HT-29 (cell line): ENCODE measurements around the gene PTEN. TPM values are rescaled to one million over a fixed set of nuclear protein-coding genes. Genes with fewer than 3 reads are reported as not detected.
"Not testable (repeated sequence)": the region's sequence is repeated elsewhere in the genome, so short reads cannot be mapped to it uniquely, and the experiment has no call there.

Experiments
- DNase-seq: peaks from one replicate; pipeline ENCODE4 v3.0.0-alpha.2; 2015; ENCODE audit warnings: low spot score
- total RNA-seq: library from RNA; depleted of rRNA; stranded (reverse); fragments of >200 nt; shearing (Covaris generic); gene quantifications from 2 replicates; pipeline ENCODE4 v1.2.3, GENCODE V29; 2014; rRNA removed

Gene PTEN
- 38.0 and 49.9 TPM in 2 replicates for total RNA-seq

DNA sequence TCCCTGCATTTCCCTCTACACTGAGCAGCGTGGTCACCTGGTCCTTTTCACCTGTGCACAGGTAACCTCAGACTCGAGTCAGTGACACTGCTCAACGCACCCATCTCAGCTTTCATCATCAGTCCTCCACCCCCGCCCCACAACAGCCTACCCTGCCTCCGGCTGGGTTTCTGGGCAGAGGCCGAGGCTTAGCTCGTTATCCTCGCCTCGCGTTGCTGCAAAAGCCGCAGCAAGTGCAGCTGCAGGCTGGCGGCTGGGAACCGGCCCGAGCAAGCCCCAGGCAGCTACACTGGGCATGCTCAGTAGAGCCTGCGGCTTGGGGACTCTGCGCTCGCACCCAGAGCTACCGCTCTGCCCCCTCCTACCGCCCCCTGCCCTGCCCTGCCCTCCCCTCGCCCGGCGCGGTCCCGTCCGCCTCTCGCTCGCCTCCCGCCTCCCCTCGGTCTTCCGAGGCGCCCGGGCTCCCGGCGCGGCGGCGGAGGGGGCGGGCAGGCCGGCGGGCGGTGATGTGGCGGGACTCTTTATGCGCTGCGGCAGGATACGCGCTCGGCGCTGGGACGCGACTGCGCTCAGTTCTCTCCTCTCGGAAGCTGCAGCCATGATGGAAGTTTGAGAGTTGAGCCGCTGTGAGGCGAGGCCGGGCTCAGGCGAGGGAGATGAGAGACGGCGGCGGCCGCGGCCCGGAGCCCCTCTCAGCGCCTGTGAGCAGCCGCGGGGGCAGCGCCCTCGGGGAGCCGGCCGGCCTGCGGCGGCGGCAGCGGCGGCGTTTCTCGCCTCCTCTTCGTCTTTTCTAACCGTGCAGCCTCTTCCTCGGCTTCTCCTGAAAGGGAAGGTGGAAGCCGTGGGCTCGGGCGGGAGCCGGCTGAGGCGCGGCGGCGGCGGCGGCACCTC is at the start of gene PTEN, which contains the start of gene KLLN:
TSS of gene PTEN (plus strand) at position 573 of the 891 bp plus-strand sequence. CDS start 845 bp downstream, outside the sequence.
TSS of gene KLLN (minus strand) at position 481 of the 891 bp plus-strand sequence. CDS start 1,046 bp downstream, outside the sequence.
- peak; percentile 89 for DNase-seq

DNA sequence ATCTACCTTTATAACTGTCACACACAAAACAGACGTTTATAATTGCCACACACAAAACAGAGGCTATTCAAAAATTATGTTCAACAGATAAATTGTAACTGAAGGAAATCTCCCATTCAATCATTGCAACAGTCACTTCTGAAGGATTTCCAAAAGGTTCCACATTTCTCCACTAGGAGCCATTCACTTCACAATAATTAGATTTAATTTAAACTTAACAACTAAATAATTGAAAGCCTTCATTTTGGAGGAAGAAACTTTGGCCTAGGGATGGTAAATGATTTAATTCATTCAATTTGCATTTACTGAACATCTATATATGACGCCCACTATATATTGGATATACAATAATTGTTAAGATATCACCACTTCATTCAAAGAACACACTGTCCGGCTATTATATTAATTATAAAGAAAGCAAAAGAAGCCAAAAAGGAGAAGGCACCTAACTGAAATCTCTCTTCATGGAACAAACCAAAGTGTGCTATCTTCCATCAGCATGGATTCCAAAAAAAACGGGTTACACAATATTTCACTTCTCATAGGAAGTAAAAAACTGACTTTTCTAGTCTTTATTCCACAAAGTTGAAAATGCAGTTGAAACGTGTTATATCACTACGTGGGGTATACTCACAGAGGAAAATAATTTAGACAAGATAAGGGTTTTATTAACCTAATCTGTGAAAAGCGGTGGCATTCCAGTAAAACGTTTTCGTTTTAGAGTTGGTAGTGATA is 47.1 kb upstream of the PTEN start:
- peak; percentile 22 for DNase-seq

DNA sequence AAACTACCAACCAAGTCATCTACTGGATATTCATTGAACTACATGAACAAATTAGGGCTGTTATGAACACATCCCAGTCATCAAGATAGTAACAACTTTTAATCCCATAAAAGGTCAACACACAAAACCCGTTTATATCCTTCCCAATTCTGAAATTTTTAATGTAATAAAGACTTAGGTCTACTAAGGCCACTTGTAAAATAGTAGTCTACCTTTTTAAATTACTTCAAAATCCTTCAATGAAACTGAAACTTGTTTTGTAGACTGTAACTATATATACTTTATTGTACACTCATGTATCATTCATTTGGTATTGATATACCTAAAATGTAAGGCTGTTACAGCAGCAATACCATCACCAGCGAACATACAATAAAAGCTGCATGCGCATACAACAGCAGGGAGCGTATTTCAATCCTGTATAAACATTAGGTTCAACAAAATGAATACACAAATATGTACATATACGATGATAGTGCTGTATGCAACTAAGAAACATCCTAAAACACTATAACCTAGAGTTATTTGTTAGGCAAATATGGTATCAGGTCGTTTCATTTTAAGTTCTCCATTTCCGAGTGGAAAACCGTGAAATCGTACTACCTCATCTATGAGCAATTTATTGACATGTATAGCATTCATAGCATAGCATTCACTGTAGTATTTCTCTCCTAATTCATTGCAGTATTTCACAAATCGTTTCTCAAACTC is 46.4 kb upstream of the PTEN start:
- DNase-seq: peak; percentile 43

DNA sequence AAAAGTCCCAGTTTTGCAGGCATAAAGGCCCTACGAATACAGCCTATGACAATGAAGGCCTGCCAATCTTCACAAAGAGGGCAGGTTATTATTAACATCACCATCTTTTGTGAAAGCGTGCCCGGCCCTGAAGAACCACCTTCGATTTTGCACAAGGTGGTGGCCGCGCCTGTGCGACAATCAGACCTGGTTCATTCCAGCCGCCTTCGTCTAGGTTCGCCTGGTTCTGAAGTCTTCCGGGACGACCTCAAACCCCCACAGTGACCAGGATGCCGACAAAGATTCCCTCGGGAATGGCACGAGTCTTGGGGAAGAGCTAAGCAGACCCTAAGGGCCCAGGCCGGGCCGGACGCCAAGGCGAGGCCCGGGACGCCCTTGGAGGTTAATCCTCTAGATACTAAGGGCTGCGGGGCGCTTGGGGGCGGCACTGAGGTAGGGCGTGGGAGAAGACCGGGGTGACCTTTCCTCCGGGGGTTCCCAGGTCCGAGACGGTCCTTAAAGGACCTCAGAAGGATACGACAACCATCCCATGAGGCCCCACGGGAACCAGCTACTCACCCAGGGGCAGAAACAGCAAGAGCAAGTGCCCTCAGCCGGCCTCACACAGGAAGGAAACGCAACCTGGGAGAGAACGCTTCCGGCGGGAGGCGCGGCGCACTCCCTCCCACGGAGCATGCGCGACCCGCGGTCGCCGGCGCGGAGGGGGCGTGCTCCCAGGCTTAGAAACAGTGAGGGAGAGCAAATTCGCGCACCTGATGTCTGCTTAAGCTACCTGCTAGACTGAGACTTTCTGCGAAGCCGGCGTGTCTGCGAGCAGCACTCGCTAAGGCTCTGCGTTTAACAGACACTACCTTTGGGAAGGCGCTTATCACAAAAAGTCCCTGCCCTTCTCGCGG is 45.6 kb upstream of the PTEN start, which contains the start of gene ATAD1:
TSS of gene ATAD1 (minus strand) at position 618 of the 896 bp plus-strand sequence. CDS start 3,627 bp downstream, outside the sequence.
- DNase-seq: peak; percentile 91

DNA sequence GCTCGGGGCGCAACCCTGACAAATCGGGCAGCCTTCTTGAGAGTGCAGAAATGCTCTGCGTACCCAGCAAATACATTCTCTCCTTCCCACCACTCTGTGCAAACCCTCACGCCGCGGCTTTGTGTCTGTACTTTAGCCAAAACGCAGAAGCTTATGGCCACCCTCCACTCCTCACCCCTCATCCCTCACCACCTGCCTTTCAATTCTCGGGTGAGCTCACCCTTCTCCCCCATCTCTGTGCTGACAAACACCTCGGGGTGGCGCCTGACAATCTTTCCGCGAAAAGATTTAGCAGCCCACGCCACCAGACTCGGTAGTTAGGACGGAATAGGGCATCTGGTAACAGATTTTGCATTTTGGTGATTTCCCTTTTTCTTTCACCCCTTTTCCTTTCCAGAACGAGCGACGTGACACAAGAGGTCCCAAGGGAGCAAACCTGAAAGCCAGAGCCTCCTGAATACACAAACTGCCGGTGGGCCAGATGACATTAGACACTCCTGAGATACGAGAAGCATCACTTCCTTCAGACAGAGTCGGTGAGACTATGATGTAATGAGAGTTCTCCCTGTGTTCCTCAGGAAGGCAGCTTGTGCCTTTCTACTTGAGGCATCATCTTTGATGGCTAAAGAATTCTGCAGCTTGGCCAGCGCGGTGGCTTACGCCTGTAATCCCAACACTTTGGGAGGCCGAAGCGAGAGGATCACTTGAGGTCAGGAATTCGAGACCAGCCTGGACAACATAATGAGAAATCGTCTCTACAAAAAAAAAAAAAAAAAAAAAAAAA is 44.7 kb upstream of the PTEN start:
- DNase-seq: peak; percentile 63

DNA sequence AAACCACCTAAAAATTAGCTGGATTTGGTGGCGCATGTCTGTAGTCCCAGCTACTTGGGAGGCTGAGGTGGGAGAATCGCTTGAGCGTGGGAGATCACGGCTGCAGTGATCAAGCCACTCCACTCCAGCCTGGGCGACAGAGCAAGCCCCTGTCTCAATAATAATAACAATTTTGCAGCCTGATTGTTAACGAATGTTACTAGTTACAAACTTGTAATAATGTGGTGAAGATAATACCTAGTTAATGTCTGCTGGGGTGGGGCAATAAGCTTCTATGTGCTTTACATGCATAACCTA is 44.2 kb upstream of the PTEN start:
- DNase-seq: no peak

DNA sequence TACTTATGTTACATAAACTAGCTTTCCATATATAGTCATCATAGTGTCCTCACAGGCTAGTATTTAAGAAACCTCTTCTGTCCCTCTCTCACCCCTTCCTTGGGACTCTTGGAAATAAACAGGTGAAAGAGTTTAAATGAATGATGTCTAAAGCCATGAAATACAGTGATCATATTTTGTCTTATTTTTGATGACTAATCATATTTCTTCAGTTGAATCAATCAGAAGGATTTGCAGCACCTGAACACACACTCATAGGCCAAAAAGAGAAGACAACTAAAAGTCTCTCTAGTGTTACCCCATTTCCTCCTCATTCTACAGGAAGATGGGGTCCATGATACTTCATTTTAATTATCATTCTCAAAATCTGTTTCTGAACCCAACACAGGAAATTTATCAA is 36.8 kb upstream of the PTEN start:
- DNase-seq: no peak

DNA sequence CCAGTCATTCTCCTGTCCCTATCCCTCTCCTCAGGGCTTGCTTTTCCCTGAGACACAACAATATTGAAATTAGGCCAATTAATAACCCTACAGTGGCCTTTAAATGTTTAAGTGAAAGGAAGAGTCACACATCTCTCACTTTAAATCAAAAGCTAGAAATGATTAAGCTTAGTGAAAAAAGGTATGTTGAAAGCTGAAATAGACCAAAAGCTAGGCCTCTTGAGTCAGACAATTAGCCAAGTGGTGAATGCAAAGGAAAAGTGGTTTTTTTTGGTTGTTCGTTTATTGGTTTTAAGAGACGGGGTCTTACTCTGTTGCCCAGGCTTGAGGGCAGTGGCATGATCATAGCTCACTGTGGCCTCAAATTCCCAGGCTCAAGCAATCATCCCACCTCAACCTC is 35.7 kb upstream of the PTEN start:
- no peak for DNase-seq

DNA sequence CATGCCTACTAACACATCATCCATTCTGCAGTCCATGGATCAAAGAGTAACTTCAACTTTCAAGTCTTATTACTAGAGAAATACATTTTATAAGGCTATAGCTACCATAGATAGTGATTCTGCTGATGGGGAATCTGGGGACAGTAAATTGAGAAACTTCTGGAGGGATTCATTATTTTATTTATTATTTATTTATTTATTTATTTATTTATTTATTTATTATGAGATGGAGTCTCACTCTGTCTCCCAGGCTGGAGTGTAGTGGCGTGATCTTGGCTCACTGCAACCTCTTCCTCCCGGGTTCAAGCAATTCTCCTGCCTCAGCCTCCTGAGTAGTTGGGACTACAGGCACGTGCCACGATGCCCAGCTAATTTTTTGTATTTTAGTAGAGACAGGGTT is 34.4 kb upstream of the PTEN start:
- DNase-seq: not testable (repeated sequence)

DNA sequence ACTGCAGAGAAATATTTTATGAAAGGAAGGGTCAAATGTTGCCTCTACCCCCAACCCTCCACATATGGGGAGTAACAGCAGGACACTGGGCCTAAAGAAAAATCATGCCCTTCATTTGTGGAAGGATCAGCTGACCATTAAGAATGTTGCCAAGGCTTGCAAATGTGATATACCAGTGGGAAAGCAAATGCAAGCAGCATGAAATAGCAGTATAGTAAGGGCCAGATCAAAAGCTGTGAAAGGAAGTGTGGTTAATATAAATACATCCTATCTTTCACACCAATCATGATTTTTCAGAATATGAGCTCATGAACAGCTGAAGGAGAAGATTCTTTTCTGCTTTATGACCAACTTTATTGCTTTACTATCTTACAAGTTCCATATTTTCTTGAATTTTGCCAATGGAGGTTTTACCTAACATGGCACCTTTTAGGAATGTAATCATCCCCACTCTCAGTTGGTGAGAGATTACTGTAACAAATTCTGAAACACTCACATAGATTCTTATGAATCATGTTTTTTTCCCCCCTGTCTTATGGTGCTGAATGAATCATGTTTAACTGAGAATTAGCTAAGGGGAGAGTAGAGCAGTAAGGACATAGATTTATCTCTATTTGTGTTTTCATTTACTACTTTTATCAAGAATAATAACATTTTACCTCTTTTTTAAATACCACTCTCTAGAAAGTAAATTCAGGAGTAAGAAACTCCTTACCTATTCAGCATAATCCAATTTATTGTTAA is 33.3 kb upstream of the PTEN start:
- DNase-seq: no peak

DNA sequence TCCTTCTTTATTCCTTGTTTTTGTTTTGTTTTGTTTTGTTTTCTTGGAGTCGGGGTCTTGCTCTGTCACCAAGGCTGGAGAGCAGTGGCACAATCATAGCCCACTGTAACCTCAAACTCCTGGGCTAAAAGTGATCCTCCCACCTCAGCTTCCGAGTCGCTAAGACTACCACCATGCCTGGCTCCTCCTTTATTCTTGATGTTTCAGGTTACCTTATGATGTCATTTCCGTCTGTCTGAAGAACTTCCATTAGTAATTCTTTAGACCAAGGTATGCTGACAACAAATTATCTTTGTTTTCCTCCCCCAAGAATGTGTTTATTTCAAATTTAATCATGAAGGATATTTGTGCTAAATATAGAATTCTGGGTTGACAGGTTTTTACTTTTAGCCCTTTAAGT is 27.3 kb upstream of the PTEN start:
- no peak for DNase-seq

DNA sequence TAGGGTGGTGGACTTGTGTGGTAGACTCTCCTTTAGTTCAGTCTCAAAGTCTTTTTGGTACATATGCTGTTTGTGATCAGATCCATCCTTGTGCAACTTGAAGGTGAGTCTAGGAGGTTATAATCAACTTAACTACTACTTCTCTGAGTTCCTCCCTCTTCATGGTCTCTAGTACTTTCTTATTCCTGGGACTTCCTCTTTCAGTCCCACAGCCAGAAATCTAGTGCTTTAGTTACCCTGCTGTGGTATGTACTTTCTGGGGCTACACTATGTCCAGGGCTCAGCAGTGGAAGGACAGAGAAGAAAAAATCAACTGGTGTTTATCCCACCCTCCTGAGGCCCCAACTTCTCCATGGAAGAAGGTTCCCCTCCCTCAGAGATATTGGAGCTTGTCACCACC is 26.0 kb upstream of the PTEN start:
- DNase-seq: no peak

DNA sequence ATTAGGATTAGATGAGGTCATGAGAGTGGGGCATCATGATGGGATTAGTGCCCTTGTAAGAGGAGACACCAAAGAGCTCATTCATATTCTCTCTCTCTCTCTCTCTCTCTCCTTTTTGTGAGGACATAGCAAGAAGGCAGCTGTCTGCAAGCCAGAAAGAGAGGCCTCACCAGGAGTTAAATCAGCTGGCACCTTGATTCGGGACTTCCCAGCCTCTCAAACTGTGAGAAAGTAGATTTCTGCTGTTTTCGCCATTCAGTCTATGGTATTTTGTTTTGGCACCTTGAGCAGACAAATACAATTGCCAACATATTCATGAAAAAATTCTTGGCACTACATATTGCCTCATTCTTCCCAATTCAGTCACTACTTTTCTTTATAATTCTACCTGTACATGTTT is 24.8 kb upstream of the PTEN start:
- DNase-seq: no peak

DNA sequence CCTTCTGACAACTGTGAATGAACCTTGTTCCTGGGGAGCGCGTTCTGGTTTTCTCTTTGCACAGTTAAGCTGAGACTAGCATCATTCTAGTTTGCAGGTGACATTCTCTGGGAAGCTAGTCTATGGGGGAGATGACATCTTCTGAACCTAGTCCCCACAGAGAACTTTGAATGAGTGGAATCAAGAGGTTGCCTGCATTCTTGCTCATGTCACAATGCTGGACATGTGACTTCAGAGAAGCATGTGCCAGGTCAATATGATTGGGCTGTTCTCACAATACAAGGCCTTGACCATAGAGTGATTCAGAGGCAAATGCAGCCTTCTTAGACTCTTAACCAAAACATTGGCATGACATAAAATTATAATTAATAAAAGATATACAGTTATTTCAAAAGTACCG is 22.2 kb upstream of the PTEN start:
- DNase-seq: no peak

DNA sequence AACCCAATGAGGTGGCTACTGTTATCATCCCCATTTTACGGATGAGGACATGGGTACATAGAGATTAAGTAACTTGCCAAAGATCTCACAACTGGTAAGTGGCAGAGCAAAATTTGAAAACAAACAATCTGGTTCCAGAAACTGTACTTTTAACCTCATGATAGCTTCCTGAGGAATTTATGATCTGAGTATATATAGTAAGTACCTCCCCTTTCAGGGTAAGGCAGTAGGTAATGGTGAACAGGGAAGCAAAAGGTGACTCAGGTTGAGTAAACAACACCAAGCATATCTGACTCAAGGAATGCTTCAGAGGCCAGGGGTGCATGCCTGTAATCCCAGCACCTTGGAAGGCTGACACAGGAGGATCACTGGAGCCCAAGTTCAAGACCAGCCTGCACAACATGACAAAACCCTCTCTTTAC is 21.2 kb upstream of the PTEN start:
- peak; percentile 86 for DNase-seq

DNA sequence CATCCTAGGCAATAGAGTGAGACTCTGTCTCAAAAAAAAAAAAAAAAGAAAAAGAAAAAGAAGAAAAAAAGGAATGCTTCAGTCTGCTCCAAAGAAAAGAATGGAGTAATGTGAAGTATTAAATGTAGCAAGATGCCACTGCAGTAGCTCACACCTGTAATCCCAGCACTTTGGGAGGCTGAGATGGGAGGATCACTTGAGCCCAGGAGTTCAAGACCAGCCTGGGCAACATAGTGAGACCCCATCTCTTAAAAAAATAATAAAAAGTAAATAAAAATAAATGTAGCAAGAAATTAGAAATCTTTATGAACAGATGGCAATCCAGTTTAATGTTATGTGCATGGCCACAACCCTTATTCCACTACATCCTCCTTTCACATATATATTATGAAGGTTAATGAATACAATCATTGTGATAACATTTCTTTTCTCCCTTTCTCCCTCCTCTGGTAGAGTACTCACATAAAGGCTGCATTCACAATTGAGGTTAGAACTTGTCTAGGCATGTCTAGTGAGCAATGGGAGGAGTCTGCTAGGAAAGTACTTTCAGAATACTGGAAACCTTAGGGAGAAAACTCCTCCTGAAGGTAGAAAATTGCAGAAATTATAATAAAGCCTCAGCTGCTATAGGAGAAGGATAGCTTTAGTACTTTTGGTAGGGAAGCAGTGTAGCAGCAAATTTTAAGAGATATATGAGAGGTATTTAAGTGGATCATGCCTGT is 20.5 kb upstream of the PTEN start:
- DNase-seq: peak; percentile 46

DNA sequence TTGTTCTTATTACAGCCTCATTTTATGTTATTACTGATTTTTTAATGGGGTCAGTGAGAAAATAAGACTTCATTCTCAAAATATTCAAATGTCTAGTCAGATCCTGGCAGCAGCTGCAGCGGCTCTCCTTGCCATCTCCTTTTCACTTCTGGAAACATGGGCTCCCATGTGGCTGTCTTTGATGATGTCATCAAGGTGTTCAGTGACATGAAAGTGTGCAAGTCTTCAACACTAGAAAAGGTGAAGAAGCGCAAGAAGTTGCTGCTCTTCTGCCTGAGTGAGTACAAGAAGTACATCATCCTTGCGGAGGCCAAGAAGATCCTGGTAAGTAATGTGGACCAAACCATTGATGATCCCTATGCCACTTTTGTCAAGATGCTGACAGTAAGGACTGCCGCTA is 19.7 kb upstream of the PTEN start:
- no peak for DNase-seq

DNA sequence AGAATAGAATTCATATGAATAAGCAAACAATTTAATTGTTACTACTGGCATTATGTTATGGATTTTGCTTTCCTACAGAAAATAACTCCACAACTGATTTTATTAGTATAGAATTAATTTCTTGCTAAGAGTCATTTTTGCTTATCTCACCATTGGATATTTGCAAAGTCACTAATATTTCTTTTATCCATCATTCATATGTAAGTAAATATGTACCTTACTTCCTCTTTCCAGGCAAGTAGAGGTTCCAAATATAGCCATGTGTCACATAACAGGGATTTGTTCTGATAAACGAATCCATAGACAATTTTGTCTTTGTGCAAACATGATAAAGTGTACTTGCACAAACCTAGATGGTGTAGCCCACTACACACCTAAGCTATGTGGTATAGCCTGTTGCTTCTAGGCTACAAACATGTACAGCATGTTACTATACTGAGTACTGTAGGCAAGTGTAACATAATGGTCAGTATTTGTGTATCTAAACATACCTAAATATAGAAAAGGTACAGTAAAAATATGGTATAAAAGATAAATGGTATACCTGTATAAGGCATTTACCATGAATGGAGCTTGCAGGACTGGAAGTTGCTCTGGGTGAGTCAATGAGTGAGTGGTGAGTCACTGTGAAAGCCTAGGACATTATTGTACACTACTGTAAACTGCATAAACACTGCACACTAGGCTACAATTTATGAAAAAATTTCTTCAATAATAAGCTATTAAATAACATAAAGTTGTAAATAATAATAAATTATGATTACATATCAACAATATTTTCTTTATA is 18.4 kb upstream of the PTEN start:
- DNase-seq: peak; percentile 45
